Progenitor cell of endocrine pancreas (in vitro differentiated cells): ENCODE results near the gene EBF3. TPM values are rescaled to one million over a fixed set of nuclear protein-coding genes. Genes with fewer than 3 reads are reported as not detected.

Experiments
- DNase-seq: peaks from one replicate; pipeline ENCODE4 v3.0.0; 2021; ENCODE audit warnings: low spot score; ENCODE audit not compliant: unreplicated experiment
- H3K27ac Mint-ChIP-seq: 2 replicates; pipeline ENCODE4 v1.8.0; 2021; ENCODE audit warnings: mild to moderate bottlenecking, moderate library complexity, mixed read lengths
- H3K27me3 Mint-ChIP-seq: 2 replicates; pipeline ENCODE4 v1.8.0; 2021; ENCODE audit warnings: mixed read lengths
- H3K36me3 Mint-ChIP-seq: 2 replicates; pipeline ENCODE4 v1.8.0; 2022; ENCODE audit warnings: mixed read lengths; ENCODE audit not compliant: insufficient read depth
- H3K4me1 Mint-ChIP-seq: 2 replicates; pipeline ENCODE4 v1.8.0; 2021; ENCODE audit warnings: low read depth, mixed read lengths
- H3K4me3 Mint-ChIP-seq: 2 replicates; pipeline ENCODE4 v1.8.0; 2021; ENCODE audit warnings: low read depth, mild to moderate bottlenecking, moderate library complexity, mixed read lengths
- H3K9me3 Mint-ChIP-seq: 2 replicates; pipeline ENCODE4 v1.8.0; 2021; ENCODE audit warnings: low read depth, mixed read lengths
- total RNA-seq: library from RNA; stranded (reverse); gene quantifications from 2 replicates; pipeline ENCODE4 v1.2.1, GENCODE V29; 2021
- TF ChIP-seq, protein P1 (sequence below): fragments of 200-600 bp; sonication (generic); IDR thresholded peaks from one replicate; pipeline ENCODE4 v1.5.0; 2021; ENCODE audit warnings: antibody characterized with exemption, mild to moderate bottlenecking; ENCODE audit not compliant: unreplicated experiment

The EBF3 gene
- total RNA-seq, 1 donor from 2014 or later = 0.19 TPM

GRCh38 chr10:129912986-129913695 is 50.9 kb downstream of the EBF3 start:
- Mint-ChIP-seq H3K9me3 (no peaks in the 10 kb centered on the region), H3K36me3 (no peaks in the 10 kb centered on the region), H3K4me3 (no peak overlapping the region), H3K27me3 (peaks cover 62% of the 10 kb centered on the region), H3K27ac (no peak overlapping the region), H3K4me1 (peaks cover 18% of the 10 kb centered on the region)
- TF ChIP-seq, protein P1, sequence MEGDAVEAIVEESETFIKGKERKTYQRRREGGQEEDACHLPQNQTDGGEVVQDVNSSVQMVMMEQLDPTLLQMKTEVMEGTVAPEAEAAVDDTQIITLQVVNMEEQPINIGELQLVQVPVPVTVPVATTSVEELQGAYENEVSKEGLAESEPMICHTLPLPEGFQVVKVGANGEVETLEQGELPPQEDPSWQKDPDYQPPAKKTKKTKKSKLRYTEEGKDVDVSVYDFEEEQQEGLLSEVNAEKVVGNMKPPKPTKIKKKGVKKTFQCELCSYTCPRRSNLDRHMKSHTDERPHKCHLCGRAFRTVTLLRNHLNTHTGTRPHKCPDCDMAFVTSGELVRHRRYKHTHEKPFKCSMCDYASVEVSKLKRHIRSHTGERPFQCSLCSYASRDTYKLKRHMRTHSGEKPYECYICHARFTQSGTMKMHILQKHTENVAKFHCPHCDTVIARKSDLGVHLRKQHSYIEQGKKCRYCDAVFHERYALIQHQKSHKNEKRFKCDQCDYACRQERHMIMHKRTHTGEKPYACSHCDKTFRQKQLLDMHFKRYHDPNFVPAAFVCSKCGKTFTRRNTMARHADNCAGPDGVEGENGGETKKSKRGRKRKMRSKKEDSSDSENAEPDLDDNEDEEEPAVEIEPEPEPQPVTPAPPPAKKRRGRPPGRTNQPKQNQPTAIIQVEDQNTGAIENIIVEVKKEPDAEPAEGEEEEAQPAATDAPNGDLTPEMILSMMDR = no peak
- DNase-seq = no peak

GRCh38 chr10:129912166-129912917 is 51.7 kb downstream of the EBF3 start:
- TF ChIP-seq, protein P1 = no peak
- H3K27me3 Mint-ChIP-seq = peaks cover 68% of the 10 kb centered on the region
- no peaks in the 10 kb centered on the region for H3K36me3 Mint-ChIP-seq
- peak overlapping the region; percentile 9 for H3K27ac Mint-ChIP-seq
- peaks cover 20% of the 10 kb centered on the region for H3K4me1 Mint-ChIP-seq
- H3K9me3 Mint-ChIP-seq = no peaks in the 10 kb centered on the region
- H3K4me3 Mint-ChIP-seq = no peak overlapping the region
- no peak for DNase-seq

DNA sequence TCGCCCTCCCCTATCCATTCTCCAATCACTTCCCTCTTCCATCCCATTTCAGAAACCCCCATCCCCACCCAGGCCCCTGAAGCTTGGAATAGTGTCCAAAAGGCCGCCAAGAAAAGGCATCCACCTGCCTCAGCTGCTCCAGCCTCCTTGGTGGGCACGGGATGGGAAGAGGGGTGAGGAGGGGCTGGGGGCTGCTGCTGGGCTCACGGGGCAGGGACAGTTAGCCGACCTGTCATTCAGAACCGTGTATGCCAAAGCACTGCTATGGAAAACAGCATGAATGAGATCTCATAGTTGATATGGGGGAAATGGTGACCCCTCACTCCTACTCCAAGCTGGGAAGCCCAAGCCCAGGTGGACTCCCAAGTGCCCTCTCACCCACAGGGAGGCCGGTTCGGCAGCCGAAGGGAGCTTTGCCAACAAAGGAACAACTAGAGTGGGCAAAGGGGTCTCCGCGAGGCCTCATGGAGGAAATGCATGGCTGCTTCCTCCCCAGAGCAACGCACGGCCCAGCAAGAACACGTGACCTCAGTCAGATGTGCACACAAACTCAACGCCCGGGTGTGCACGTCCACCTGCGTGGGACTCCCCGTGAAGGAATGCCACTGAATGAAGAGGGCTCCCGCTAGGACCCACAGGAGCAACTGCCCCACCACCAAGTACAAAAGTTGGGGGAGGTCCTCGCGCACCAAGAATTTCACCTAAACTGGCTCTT is 52.5 kb downstream of the EBF3 start:
- Mint-ChIP-seq H3K27me3 (peaks cover 70% of the 10 kb centered on the region), H3K4me3 (no peak overlapping the region), H3K36me3 (no peaks in the 10 kb centered on the region), H3K4me1 (peaks cover 20% of the 10 kb centered on the region), H3K27ac (no peak overlapping the region), H3K9me3 (no peaks in the 10 kb centered on the region)
- no peak for DNase-seq
- TF ChIP-seq, protein P1 = no peak

- no peak overlapping the region for H3K4me3 Mint-ChIP-seq
- no peak for DNase-seq
Measured at GRCh38 chr10:129910861-129911260, 53.2 kb downstream of the EBF3 start.

More at GRCh38 chr10:129910861-129911260, 53.2 kb downstream of the EBF3 start:
- Mint-ChIP-seq H3K27ac (no peak overlapping the region), H3K36me3 (no peaks in the 10 kb centered on the region), H3K4me1 (peaks cover 20% of the 10 kb centered on the region), H3K9me3 (no peaks in the 10 kb centered on the region), H3K27me3 (peaks cover 68% of the 10 kb centered on the region)
- TF ChIP-seq, protein P1 = no peak
